SK-N-MC (cell line): Measurements from ENCODE around the gene C13orf46.

Experiments used
- DNase-seq: peaks from one replicate; pipeline ENCODE4 v3.0.0-alpha.2; 2011; ENCODE audit warnings: low read depth, low spot score
- H3K27ac ChIP-seq: fragments of 200-600 bp; sonication (generic); 2 replicates; pipeline ENCODE4 v1.5.1; 2016; ENCODE audit warnings: mixed run types
- H3K36me3 ChIP-seq: fragments of 200-600 bp; sonication (generic); 2 replicates; pipeline ENCODE4 v1.6.1; 2017; ENCODE audit warnings: antibody characterized with exemption, low read length, mixed read lengths; ENCODE audit not compliant: insufficient read depth
- H3K4me3 ChIP-seq: fragments of 200-600 bp; sonication (generic); 2 replicates; pipeline ENCODE4 v1.5.1; 2016
- H3K9ac ChIP-seq: fragments of 200-600 bp; sonication (generic); 2 replicates; pipeline ENCODE4 v1.8.0; 2017; ENCODE audit warnings: mixed run types, mixed read lengths; ENCODE audit not compliant: insufficient read length
- H3K9me3 ChIP-seq: fragments of 200-600 bp; sonication (generic); 2 replicates; pipeline ENCODE4 v1.6.1; 2017; ENCODE audit warnings: low read depth, mild to moderate bottlenecking, antibody characterized with exemption, low read length, moderate library complexity, mixed read lengths
- EZH2 ChIP-seq: fragments of 200-600 bp; sonication (generic); IDR thresholded peaks from one replicate; pipeline ENCODE4 v1.6.1; 2017; ENCODE audit warnings: antibody characterized with exemption
- FOXP2 ChIP-seq: optimal IDR thresholded peaks from 2 replicates; pipeline ENCODE3; 2011; ENCODE audit warnings: mild to moderate bottlenecking, moderate library complexity; ENCODE audit not compliant: insufficient read depth; ENCODE audit errors: extremely low read length, control extremely low read depth
- POLR2AphosphoS5 ChIP-seq: IDR thresholded peaks from 2 replicates; pipeline ENCODE4 v1.6.1; 2012; ENCODE audit warnings: mild to moderate bottlenecking, low read depth, low read length, borderline replicate concordance

Gene C13orf46

DNA sequence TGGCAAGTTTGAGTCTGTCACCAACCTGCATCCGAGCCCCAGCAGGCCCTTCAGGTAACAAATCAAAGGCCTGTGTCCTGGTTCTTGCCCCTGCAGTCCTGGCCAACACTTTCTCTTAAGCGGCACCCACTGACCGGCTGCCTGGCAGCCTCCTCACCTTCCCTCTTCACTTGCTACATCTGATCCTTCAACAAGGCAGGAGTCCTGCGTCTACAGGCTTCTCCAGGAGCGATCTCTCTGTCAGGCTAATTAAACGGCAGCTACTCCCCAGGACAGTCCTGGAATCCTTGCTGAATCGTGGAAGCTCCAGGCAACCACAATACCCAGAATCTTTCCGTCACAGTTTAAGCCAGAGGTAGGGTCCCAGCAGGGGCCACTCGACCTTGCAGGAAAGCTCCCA, 68.9 kb downstream of the C13orf46 start:
- no peak overlapping the region for H3K4me3 ChIP-seq
- H3K9me3 ChIP-seq: no peaks in the 10 kb centered on the region
- H3K9ac ChIP-seq: no peak overlapping the region
- no peak for TF ChIP-seq EZH2
- TF ChIP-seq FOXP2: no peak
- TF ChIP-seq POLR2AphosphoS5: no peak
- H3K36me3 ChIP-seq: no peaks in the 10 kb centered on the region
- no peak overlapping the region for H3K27ac ChIP-seq
- DNase-seq: no peak

DNA sequence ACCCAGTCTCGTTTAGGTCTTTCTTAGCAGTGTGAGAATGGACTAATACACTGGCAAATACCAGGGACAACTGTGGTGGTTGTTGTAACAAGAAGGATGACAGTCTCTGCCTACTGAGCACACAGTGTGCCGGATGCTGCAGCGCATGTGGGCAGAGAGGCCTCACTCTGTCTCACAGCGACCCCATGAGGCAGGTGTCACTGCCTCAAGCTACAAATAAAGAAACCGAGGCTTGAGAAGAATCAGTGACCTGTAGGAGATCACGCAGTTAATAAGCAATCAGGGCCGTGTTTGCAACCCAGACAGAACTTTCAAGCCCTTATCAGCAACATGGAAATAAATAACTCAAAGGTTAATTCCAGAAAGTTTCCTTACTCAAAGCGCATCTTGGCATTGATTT, 69.5 kb downstream of the C13orf46 start:
- DNase-seq: no peak
- TF ChIP-seq POLR2AphosphoS5 (no peak), EZH2 (no peak), FOXP2 (no peak)
- Histone ChIP-seq H3K9ac (no peak overlapping the region), H3K9me3 (no peaks in the 10 kb centered on the region), H3K27ac (no peak overlapping the region), H3K36me3 (no peaks in the 10 kb centered on the region), H3K4me3 (no peak overlapping the region)

DNA sequence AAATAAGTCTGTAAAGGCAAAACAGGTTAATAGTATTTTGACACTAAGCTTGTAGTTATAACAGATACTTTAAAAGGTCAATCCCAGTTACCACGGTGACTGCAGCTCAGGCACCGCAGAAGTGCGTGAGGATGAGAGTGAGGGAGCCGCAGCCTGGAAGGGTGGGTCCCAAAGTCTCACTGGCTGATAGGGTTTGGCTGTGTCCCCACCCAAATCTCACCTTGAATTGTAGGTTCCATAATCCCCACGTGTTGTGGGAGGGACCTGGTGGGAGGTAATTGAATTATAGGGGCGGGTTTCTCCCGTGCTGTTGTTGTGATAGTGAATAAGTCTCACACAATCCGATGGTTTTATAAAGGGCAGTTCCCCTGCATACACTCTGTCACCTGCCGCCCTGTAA, 70.0 kb downstream of the C13orf46 start:
- no peak for DNase-seq
- Histone ChIP-seq H3K4me3 (no peak overlapping the region), H3K36me3 (no peaks in the 10 kb centered on the region), H3K9ac (no peak overlapping the region), H3K27ac (no peak overlapping the region), H3K9me3 (no peaks in the 10 kb centered on the region)
- no peak for TF ChIP-seq EZH2
- TF ChIP-seq FOXP2: no peak
- TF ChIP-seq POLR2AphosphoS5: no peak
